T-helper 2 cell treated with Interferon-gamma antibody and Interleukin-4, amounts not matched to agents 5 μg/mL and 100 μg/mL, for 36 hours (primary cell): ENCODE measurements around the gene PHOX2B.
"Not testable (repeated sequence)": the region's sequence is repeated elsewhere in the genome, so short reads cannot be mapped to it uniquely, and the experiment has no call there.

ENCODE experiments used
- DNase-seq: peaks from one replicate; pipeline ENCODE4 v3.0.0; 2021; ENCODE audit warnings: low spot score
- H3K27ac Mint-ChIP-seq: one replicate; pipeline ENCODE4 v1.8.0; 2021; ENCODE audit warnings: mild to moderate bottlenecking, mixed read lengths
- H3K27me3 Mint-ChIP-seq: one replicate; pipeline ENCODE4 v1.8.0; 2021; ENCODE audit warnings: low read depth, mixed read lengths
- H3K36me3 Mint-ChIP-seq: one replicate; pipeline ENCODE4 v1.8.0; 2021; ENCODE audit warnings: low read depth, mixed read lengths
- H3K4me1 Mint-ChIP-seq: one replicate; pipeline ENCODE4 v1.8.0; 2021; ENCODE audit warnings: low read depth, mixed read lengths
- H3K4me3 Mint-ChIP-seq: one replicate; pipeline ENCODE4 v1.8.0; 2022; ENCODE audit warnings: mild to moderate bottlenecking, moderate library complexity, mixed read lengths
- H3K9me3 Mint-ChIP-seq: one replicate; pipeline ENCODE4 v1.8.0; 2021; ENCODE audit warnings: mixed read lengths

Gene PHOX2B

DNA sequence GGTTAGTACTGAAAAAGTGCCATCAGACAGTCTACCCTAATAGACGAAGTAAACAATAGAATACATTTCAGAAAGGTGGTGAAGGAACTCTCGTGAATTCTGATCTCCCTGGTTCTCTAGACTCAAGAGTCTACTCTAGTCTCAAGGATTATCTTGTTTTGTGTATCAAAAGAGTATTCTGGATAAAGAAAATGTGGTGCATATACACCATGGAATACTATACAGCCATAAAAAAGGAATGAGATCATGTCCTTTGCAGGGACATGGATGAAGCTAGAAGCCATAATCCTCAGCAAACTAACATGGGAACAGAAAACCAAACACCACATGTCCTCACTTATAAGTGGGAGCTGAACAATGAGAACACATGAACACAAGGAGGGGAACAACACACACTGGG lies 36.9 kb downstream of the PHOX2B start:
- not testable (repeated sequence) for H3K27me3 Mint-ChIP-seq, H3K4me3 Mint-ChIP-seq, H3K9me3 Mint-ChIP-seq, H3K27ac Mint-ChIP-seq, H3K36me3 Mint-ChIP-seq, H3K4me1 Mint-ChIP-seq, DNase-seq

DNA sequence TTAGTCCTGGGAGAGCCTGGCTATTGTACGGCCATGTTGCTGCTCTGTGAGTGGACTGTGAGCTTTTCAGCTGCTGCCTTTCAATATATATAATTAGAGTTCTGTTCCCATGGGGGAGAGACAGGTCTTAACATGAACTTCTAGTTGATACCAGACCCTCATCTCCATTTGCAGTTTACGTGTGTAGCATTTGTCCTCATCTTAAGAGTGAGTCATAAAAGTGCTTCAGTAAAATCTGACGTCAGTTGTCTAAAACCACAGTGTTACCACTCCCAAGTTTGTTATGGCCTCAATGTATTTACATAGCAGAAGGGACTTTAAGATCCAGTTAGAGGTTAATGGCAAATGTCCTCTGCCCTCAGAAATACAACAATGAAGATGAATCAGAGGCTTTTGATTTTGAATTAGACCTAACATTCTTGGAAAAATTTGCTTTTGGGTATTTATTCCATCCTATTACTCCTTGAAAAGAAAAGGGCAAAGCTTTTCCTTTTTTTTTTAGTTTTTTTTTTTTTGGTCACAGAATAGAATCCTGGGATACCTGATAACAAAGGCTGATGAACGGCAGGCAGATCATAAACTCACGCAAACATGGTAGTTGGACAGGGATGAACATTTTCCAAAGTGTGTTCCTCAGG lies 38.6 kb downstream of the PHOX2B start:
- H3K27ac Mint-ChIP-seq, result no peak overlapping the region
- no peak for DNase-seq
- H3K36me3 Mint-ChIP-seq, result no peaks in the 10 kb centered on the region
- H3K4me1 Mint-ChIP-seq, result no peaks in the 10 kb centered on the region
- H3K4me3 Mint-ChIP-seq, result no peak overlapping the region
- H3K9me3 Mint-ChIP-seq, result no peaks in the 10 kb centered on the region
- no peaks in the 10 kb centered on the region for H3K27me3 Mint-ChIP-seq

DNA sequence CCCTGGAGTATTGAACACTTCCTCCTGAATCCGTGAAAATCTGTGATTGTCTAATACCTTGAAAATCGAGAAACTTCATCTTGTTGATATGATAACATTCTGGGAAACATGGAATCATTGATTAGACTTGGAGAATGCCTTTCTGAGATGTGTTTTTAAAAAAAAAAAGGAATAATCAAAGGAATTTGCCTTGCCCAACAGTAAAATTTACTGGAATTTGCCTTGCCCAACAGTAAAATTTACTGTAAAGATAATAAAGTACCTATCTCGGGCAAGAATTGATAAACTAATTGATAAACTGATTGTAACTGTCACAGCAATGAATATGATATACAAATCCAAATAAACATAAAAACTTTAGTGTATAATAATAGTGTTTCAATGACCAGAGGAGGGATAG lies 44.7 kb downstream of the PHOX2B start:
- Mint-ChIP-seq H3K9me3 (no peaks in the 10 kb centered on the region), H3K27me3 (no peaks in the 10 kb centered on the region), H3K27ac (no peak overlapping the region), H3K4me1 (no peaks in the 10 kb centered on the region), H3K4me3 (no peak overlapping the region), H3K36me3 (no peaks in the 10 kb centered on the region)
- DNase-seq, result no peak

DNA sequence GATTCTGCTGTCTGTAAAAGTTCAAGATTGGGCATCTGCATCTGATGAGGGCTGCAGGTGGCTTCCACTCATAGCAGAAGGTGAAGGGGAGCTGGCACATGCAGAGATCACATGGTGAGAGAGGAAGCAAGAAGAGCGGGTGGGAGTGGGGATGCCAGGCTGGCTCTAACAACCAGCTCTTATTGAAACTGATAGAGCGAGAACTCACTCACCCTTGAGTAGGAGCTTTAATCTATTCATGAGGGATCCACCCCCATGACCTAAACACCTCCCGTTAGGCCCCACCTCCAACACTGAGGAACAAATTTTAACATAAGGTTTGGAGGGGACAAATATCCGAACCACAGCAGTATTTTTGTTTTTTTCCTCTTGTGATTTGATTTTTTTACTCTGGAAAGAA lies 45.8 kb downstream of the PHOX2B start:
- H3K4me1 Mint-ChIP-seq, result no peaks in the 10 kb centered on the region

DNA sequence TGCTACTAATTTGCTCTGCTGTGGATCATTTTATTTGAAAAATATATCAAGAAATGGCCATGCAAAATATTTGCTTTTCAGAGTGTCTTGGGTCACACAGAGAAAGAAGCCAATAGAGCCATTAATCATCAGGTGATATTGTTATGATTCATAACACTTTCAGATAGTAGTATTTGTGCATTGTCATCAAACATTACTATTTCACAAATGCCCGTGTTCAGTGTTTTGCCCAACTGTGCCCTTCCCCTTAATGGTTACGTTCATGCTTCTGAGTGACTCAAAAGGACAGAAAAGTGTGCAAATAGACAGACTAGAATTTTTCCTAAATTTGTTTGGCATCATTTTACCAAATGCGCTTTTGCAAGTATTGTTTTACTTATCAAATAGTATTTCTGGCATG lies 46.5 kb downstream of the PHOX2B start:
- H3K9me3 Mint-ChIP-seq, result no peaks in the 10 kb centered on the region
- no peaks in the 10 kb centered on the region for H3K4me1 Mint-ChIP-seq
- no peak overlapping the region for H3K4me3 Mint-ChIP-seq
- no peaks in the 10 kb centered on the region for H3K36me3 Mint-ChIP-seq
- H3K27ac Mint-ChIP-seq, result no peak overlapping the region
- DNase-seq, result no peak
- H3K27me3 Mint-ChIP-seq, result no peaks in the 10 kb centered on the region

More for the DNA sequence above, 45.8 kb downstream of the PHOX2B start:
- Mint-ChIP-seq H3K27ac (no peak overlapping the region), H3K27me3 (no peaks in the 10 kb centered on the region), H3K4me3 (no peak overlapping the region), H3K9me3 (no peaks in the 10 kb centered on the region), H3K36me3 (no peaks in the 10 kb centered on the region)
- DNase-seq, result no peak

DNA sequence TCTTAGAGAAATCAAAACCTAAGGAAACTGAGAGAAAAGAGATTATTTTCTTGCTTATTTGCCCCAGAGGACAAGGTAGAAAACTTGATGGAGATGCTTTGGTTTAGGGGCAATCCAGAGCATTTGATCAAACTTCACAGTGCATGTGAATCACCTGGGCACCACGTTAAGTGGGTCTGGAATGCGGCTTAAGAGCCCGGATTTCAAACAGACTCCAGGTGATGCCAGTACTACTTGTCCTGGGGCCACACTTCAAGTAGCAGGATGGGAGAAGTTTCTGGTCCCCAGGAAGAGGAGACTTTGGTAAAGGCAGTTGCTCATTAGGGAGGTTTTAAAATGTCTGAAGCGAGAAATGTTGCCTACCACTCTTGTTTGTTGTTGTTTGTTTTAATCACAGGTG lies 51.8 kb downstream of the PHOX2B start:
- DNase-seq, result no peak
- peaks cover 2% of the 10 kb centered on the region for H3K27me3 Mint-ChIP-seq
- H3K27ac Mint-ChIP-seq, result no peak overlapping the region
- peaks cover 1% of the 10 kb centered on the region for H3K4me1 Mint-ChIP-seq
- H3K9me3 Mint-ChIP-seq, result no peaks in the 10 kb centered on the region
- no peaks in the 10 kb centered on the region for H3K36me3 Mint-ChIP-seq
- H3K4me3 Mint-ChIP-seq, result no peak overlapping the region

DNA sequence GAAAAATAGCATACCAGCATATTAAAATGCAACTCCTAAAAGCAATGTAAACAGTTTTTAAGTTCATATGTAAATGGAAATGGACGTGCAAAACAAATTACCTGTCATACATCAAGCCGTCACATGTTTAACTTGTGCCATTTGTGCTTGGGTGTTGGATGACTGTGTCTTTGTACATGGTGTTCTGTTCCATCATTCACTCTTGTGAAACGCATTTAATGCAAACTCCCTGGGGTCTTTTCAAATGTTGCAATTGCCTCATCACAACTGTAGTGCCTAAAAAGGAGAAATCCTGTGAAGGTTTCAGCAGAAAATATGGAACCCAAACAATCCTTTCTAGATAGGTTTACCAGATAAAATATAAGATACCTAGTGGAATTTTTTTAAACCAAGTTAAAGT lies 52.4 kb downstream of the PHOX2B start:
- H3K4me3 Mint-ChIP-seq, result no peak overlapping the region
- H3K4me1 Mint-ChIP-seq, result peaks cover 1% of the 10 kb centered on the region
- no peaks in the 10 kb centered on the region for H3K9me3 Mint-ChIP-seq
- no peak for DNase-seq
- peaks cover 2% of the 10 kb centered on the region for H3K27me3 Mint-ChIP-seq
- H3K36me3 Mint-ChIP-seq, result no peaks in the 10 kb centered on the region
- no peak overlapping the region for H3K27ac Mint-ChIP-seq
